ENCODE data around the gene APOF. TPM values are rescaled to one million over a fixed set of nuclear protein-coding genes. Genes with fewer than 3 reads are reported as not detected.
A peak's percentile ranks its signal among the peaks of the same experiment; 100 is the strongest.
"Not testable (repeated sequence)": the region's sequence is repeated elsewhere in the genome, so short reads cannot be mapped to it uniquely, and the experiment has no call there.

Gene APOF
- polyA plus RNA-seq, 2 of the 4 experiments (the other 2 are of a cell fraction) = not detected

DNA sequence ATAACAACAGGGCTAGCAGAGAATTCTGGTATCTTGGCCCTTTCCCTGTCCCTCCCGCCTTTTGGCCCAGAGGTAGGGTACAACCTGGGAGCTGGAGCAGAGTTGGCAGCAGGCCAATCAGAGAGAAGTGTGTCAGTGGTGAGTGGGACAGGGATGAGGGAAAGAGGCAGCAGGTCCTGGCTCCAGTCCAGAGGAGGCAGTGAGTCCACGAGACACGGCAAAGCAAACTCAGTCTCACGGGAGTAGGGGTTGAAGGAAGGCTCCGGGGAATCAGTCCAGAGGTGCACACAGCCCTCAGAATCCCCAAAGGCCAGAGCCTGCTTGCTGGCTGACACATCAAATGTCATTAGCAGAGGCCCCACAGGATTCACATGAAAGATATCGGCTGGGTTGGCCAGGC is 36.1 kb downstream of the APOF start:
- TF ChIP-seq RNF2 (IDR thresholded peaks at IDR 0.05; ENCODE audit: borderline replicate concordance, low read depth) = no peak
- no peak for TF ChIP-seq EHF (CRISPR knock-in tag; IDR thresholded peaks at IDR 0.05)
- no peak for TF ChIP-seq KDM1A (IDR thresholded peaks at IDR 0.05; ENCODE audit: low read depth)
- TF ChIP-seq CBX8 (IDR thresholded peaks at IDR 0.05) = no peak
- no peak for TF ChIP-seq FOSB (CRISPR knock-in tag; IDR thresholded peaks at IDR 0.05)
- TF ChIP-seq HEYL (CRISPR knock-in tag; IDR thresholded peaks at IDR 0.05) = no peak
- TF ChIP-seq JUNB (IDR thresholded peaks at IDR 0.05) = no peak
- TF ChIP-seq HOXB5 (CRISPR knock-in tag; IDR thresholded peaks at IDR 0.05) = no peak
- TF ChIP-seq CBX2 (IDR thresholded peaks at IDR 0.05; ENCODE audit: borderline replicate concordance, low read depth) = no peak
- no peak for TF ChIP-seq HOXB13 (CRISPR knock-in tag; IDR thresholded peaks at IDR 0.05; ENCODE audit: low read depth)
- TF ChIP-seq MAZ (IDR thresholded peaks at IDR 0.05; ENCODE audit: borderline replicate concordance, low read depth, low read length) = no peak
- no peak for TF ChIP-seq RFX5 (IDR thresholded peaks at IDR 0.05)
- no peak for TF ChIP-seq KDM5A (IDR thresholded peaks at IDR 0.05)
- TF ChIP-seq ESRRA (IDR thresholded peaks at IDR 0.05; ENCODE audit: borderline replicate concordance, low read length) = no peak
- TF ChIP-seq EHMT2 (IDR thresholded peaks at IDR 0.05; ENCODE audit: low read depth) = no peak
- Histone ChIP-seq H3K4me3 (no peak overlapping the region), H3K9me3 (no peaks in the 10 kb centered on the region), H3K4me1 (no peaks in the 10 kb centered on the region), H3K27ac (no peak overlapping the region), H3K4me2 (no peak overlapping the region)
- ATAC-seq = no peak
- CTCF ChIA-PET = interaction anchor here (2.2 kb wide), 1 partner anchor 18 kb away, joined by 5 read pairs; no protein-coding TSS in a partner anchor
- POLR2A ChIA-PET = no interaction called here
- DNase-seq (ENCODE audit: low read depth in 1 of 2, low spot score in 1 of 2) = no peak
- WGBS (ENCODE audit: missing lambda C conversion rate) = 86% methylated on average over 6 of the region's 6 CpGs
- no peak for FAIRE-seq

DNA sequence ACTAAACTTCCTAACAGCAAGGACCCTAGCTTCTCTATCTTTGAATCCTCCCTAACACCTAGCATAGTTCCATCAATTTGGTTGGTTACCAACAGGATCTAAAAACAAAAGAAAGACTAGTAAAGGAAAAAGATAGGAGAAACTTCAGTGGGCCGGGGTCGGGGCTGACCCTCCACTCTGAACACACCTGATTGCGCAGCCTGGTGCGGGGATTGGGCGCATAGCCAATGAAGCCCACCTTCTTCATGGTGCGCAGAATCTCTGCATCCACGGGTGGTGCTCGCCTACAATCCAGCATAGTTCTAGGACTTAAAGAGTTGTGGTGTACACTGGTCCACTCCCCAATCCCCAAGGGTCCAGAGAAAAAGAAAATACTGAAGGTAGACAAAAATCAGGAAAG is 36.5 kb downstream of the APOF start:
- WGBS (ENCODE audit: missing lambda C conversion rate) = 94% methylated on average over 8 of the region's 8 CpGs
- TF ChIP-seq TFCP2L1 (CRISPR knock-in tag; IDR thresholded peaks at IDR 0.05) (no peak), HDAC2 (IDR thresholded peaks at IDR 0.05) (no peak), HOXA7 (CRISPR knock-in tag; IDR thresholded peaks at IDR 0.05) (no peak), KDM1A (IDR thresholded peaks at IDR 0.05; ENCODE audit: low read depth) (no peak)
- POLR2A ChIA-PET = no interaction called here

GRCh38 chr12:56324206-56324605 is 38.5 kb downstream of the APOF start:
- H3K4me2 ChIP-seq = no peak overlapping the region
- 81% methylated on average over 6 of the region's 6 CpGs for WGBS (ENCODE audit: missing lambda C conversion rate)
- no peak overlapping the region for H3K4me3 ChIP-seq
- H3K9me3 ChIP-seq = no peaks in the 10 kb centered on the region
- no peak overlapping the region for H3K27ac ChIP-seq
- DNase-seq (ENCODE audit: low read depth in 1 of 2, low spot score in 1 of 2) = no peak
- TF ChIP-seq CBX8 (IDR thresholded peaks at IDR 0.05) = no peak
- no peak for TF ChIP-seq MAZ (IDR thresholded peaks at IDR 0.05; ENCODE audit: borderline replicate concordance, low read depth, low read length)
- no peak for TF ChIP-seq NR3C1 (IDR thresholded peaks at IDR 0.05)
- TF ChIP-seq JUNB (IDR thresholded peaks at IDR 0.05) = no peak
- no peak for TF ChIP-seq HOXB13 (CRISPR knock-in tag; IDR thresholded peaks at IDR 0.05; ENCODE audit: low read depth)
- no peak for TF ChIP-seq MAFK (IDR thresholded peaks at IDR 0.05; ENCODE audit: partially characterized antibody)
- TF ChIP-seq ZFP36 (IDR thresholded peaks at IDR 0.05; ENCODE audit: borderline replicate concordance, partially characterized antibody) = no peak
- TF ChIP-seq HDAC2 (IDR thresholded peaks at IDR 0.05) = no peak
- no peak for TF ChIP-seq POLR2A (IDR thresholded peaks at IDR 0.05; ENCODE audit: low read length)
- no peak for TF ChIP-seq PHF8 (IDR thresholded peaks at IDR 0.05; ENCODE audit: borderline replicate concordance, low read depth)
- no peak for TF ChIP-seq CEBPB (IDR thresholded peaks at IDR 0.05)
- no peaks in the 10 kb centered on the region for H3K4me1 ChIP-seq
- ChIA-PET CTCF (interaction anchor here (0.5 to 1.0 kb wide), 2 partner anchors 21 to 547 kb away, joined by 3 to 5 read pairs; no protein-coding TSS in a partner anchor), POLR2A (interaction anchor here (0.8 kb wide), 1 partner anchor 8 kb away, joined by 3 read pairs; no protein-coding TSS in a partner anchor)
- FAIRE-seq = no peak
- ATAC-seq = no peak

More for the DNA sequence above, 36.5 kb downstream of the APOF start:
- no peaks in the 10 kb centered on the region for H3K4me1 ChIP-seq
- no peak for ATAC-seq
- H3K4me2 ChIP-seq = no peak overlapping the region
- CTCF ChIA-PET = interaction anchor here (1.1 kb wide), 1 partner anchor 10 kb away, joined by 5 read pairs; the partner anchor contains the start of gene CNPY2
- no peaks in the 10 kb centered on the region for H3K9me3 ChIP-seq
- no peak for FAIRE-seq
- no peak overlapping the region for H3K27ac ChIP-seq
- DNase-seq (ENCODE audit: low read depth in 1 of 2, low spot score in 1 of 2) = no peak
- no peak overlapping the region for H3K4me3 ChIP-seq

DNA sequence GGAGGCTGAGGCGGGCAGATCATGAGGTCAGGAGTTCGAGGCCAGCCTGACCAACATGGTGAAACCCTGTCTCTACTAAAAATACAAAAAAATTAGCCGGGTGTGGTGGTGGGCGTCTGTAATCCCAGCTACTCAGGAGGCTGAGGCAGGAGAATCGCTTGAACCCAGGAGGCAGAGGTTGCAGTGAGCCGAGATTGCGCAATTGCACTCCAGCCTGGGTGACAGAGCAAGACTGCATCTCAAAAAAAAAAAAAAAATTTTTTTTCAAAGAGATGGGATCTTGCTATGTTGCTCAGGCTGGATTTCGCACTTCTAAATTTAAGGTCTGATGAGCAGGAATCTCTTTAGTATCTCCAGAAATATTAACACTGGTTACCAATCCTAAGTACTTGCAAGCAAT is 41.0 kb downstream of the APOF start:
- peak; percentile 72 to 89; a peak in 3 of 4 replicates for TF ChIP-seq CEBPB (IDR thresholded peaks at IDR 0.05)
- H3K4me3 ChIP-seq; POLR2A ChIA-PET; H3K4me1 ChIP-seq; DNase-seq (ENCODE audit: low read depth in 1 of 2, low spot score in 1 of 2); ATAC-seq; H3K27ac ChIP-seq; H3K9me3 ChIP-seq; H3K4me2 ChIP-seq; FAIRE-seq: not testable (repeated sequence)
- 86% methylated on average over 8 of the region's 8 CpGs for WGBS (ENCODE audit: missing lambda C conversion rate)
- CTCF ChIA-PET = interaction anchor here (1.3 to 2.4 kb wide), 2 partner anchors 12 to 143 kb away, joined by 3 to 6 read pairs; partner anchors contain the start of gene PAN2
